NOMO-1 treated with dmso at 0.1 percent for 144 hours (cell line): ENCODE measurements around the gene SYT1.

ENCODE experiments used
- DNase-seq: peaks from one replicate; lab custom pipeline; 2025; ENCODE audit not compliant: unreplicated experiment; lab: John Stamatoyannopoulos, UW

The SYT1 gene

DNA sequence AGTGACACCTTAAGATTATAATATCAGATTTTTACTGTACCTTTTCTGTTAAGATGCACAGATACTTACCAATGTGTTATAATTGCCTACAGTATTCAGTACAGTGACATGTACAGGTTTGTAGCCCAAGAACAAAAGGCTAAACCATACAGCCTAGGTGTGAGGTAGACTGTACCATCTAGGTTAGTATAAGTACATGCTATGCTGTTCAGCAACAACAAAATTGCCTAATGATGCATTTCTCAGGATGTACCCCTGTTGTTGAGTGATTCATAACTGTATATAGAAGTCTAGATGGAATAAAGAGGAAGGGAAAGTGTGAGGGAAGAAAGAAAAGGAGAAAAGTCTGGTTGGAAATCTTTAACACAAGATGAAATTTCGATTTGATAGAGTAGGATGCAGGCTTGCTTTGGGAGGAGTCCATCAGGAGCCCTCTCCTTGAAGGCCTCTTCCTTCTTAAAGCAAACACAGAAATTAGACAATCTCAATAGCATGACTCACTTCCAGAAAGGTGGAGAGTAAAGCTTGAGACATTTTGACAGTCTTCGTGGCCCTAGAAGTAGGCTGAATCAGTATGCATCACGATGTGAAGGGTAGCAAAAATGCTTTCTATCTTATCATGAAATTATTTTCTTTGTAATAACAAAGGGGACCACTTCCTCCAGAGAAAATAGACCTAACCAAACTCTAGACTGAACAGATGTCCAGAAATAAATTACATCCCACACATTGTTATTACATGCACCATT lies 191.5 kb downstream of the SYT1 start:
- no peak for DNase-seq

DNA sequence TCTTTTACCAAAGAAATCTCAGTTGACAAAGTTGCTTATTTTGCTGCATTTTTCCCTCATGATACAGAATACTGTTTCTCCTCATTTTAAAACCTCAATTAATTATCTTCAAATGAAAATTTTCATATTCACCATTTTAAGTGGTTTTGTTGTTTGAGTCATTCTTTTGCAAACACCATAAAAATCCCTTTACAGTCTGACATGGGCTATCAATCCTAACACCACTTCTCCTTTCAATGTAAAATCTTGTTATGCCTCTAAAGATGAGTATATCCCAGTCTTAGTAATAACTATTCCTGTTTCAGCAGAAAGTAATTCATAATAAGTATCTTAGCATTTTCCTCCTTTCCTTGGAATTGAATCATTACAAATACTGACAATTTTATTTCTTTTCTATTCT lies 192.2 kb downstream of the SYT1 start:
- no peak for DNase-seq

DNA sequence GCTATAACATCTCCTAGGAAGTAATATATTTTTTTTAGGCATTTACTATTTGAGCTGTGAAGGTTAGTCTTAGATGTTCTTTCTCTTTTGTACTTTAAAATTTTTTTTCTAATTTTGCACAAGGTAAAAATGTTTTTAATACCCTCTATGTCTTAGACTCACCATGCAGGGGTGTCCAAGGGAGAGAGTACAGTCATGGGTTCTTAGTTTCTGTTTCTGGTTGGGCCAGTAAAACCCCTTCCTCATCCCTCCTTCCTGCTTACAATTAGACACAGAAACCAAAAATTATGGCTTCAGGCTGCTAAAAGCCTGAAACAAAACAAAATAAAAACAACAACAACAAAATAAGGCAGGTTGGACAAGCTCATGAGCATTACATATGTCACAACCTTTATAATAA lies 193.0 kb downstream of the SYT1 start:
- no peak for DNase-seq

DNA sequence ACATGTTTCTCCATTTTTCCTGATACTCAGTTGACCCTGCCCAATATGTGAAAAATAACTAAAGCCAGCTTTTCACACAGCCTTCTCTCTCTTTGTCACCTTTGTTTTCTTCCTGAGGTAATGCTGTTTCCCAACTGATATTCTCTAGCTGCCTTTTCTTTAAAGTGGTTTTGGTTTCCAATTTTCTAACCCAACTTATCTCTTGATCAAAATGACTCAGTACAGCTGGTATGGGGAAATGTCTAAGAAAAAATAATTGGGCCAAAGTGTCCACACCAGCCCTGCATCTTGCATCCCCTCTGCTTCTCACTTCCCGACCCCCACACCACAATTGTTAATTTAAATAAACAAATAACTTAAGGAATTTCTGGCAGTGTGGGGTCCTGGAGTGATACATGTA lies 193.8 kb downstream of the SYT1 start:
- DNase-seq = no peak

DNA sequence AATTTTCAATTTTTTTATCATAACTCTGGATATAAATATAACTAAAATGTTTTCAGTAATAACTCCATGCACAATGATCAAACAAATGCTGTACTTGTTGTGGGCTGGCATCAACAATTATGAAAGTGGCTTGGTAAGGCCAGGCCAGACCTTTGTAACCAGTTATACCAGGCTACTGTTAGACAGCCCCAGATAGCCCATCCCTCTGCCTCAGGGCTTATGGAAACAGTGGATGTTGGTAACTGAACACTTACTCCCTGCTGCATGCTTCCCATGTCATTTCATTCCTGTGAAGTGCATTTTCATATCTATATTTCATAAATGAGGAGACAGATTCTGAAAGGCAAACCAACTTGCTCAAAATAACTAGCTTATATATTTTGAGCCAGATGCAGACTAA lies 195.0 kb downstream of the SYT1 start:
- no peak for DNase-seq

DNA sequence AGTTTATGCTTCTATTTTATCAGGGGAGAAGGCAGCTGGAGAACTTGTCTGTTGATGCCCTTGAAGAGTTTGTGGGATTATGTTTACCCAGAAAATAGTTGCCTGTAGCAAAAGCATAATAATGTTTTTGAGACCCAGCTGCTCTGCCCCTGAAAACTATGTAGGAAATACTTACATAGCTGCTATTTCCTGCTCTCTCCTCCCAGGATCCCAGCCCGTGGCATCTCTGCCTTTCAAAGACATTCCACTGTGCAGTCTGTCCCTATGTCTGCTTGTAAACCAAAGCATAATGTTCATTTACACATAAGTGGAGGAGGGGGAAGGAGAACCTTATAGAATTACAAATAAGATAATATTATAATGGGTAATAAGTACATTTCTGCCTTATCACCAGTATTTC lies 198.7 kb downstream of the SYT1 start:
- DNase-seq = no peak

DNA sequence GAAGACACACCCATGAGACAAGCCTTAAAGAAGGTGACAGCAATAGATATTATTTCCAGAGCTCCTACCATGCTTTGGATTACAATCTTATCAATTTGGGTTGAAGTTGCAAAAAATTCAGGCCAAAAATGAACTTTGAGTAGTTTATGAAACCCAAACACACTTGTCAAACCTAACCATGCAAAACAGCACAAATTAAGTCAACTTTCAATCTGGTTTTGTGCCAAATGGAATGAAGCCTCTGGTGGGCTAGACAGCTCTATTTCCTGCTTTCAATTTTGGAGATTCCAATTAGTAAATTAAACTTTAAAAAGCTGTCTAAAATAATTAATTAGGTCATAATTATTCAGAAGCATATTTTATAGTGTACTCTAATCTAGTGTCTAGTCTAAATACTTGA lies 203.4 kb downstream of the SYT1 start:
- no peak for DNase-seq

DNA sequence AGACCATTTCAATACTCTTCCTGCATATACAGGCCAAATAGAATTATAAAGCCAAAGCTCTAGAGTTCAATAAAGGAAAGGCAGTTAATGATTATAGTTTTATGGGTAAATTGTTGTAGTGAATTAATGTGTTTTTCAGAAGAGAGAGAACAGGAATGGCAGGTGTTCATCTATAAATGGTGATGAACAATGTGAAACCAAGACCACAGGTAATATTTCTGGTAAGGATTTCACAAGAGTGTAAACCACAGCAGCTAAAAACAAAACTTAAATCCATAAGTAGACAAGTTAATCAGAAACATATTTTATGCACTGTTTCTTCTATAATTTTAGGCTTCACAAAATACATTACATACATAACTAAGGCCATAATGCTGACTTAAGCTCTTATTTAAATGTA lies 204.4 kb downstream of the SYT1 start:
- DNase-seq = no peak

DNA sequence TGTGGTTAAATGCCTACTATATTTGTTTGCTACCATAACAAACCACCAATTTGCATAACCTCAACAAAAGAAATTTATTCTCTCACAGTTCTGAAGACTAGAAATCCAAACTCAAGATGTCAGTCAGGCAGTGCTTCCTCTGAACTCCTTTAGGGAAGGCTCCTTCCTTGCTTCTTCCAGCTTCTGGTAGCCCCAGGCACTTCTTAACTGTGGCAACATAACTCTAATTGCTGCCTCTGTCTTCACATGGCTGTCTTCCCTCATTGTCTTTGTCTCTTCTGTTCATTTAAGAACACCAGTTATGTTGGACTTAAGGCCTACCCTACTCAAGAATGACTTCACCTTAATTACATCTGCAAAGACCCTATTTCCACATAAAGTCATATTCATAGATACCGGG lies 206.9 kb downstream of the SYT1 start:
- DNase-seq = no peak

DNA sequence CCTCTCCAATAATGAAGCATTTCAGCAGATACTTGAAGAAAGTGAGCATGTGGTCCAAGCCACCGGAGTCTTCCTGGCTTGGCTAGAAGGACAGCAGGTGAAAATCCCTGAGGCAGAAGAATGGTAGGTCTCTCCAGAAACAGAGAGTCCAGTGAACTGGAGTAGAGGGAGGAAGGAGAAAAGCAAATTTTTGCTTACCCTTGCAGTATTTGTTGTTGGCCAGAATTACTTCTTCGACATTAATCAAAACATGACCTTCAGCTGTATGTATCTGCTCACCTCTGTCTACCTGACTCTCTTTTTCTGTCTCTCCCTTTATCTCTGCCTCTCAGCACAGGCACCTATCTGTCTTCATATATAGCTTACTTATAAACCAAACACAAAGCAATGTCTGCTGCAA lies 208.9 kb downstream of the SYT1 start:
- no peak for DNase-seq

DNA sequence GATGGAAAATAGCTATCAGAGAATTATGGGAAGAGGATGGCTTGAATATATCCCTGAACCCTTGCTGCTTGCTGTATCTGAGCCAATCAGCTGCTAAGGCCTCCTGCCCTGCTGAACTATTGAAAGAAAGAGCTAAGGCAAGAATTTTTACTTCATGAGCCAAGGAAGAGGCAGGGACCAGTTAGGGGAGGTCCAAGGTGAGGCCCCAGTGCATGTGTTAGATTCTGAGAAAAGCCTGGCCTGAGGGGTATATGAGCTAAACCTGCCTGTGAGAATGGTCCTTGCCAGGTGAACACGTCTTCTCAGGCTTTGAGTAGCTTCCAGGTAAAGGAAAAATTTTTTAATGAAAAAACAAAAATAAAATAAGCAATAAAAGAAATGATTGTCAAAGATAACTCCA lies 218.0 kb downstream of the SYT1 start:
- DNase-seq = no peak

DNA sequence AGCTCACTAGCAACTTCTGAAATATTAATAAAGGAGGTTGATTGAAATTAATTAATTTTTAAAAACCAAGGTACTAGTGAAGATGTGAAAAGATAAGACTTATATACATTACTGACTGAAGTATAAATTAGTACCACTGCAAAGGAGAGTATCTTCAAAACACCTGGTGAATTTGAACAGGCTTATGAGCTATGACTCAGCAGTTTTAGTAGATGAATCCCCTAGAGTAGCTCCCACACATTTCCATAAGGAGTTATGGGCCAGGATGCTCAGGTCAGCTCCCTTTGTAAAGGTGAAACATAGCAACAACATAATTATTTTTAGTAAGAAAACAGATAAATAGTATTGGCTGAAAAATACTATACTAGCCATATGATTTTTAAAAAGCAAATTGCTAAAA lies 218.6 kb downstream of the SYT1 start:
- DNase-seq = no peak

DNA sequence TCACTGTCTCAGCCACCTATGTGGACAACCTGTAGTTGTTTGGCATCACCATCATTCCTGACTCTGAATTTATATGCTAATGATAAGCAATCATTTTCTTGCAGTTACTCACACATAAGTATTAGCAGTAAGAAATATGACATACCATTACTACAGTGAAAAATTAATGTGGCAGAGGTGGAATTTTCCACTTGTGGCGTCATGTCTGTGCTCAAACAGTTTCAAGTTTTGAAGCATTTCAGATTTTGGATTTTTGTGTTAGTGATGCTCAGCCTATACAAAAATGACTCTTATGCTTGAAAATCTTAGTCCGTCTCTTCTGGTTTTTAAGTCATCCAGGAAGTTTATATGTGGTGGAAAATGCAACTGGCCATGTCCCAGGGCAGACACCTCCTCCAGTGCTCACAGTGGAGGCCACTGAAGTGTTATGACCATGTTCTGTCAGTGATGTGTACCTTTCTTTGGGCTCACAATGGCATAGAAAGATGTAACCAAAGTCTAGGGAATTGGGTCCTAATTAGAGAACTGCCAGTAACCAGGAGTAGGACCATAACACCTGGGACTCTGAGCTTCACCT lies 220.6 kb downstream of the SYT1 start:
- DNase-seq = no peak

DNA sequence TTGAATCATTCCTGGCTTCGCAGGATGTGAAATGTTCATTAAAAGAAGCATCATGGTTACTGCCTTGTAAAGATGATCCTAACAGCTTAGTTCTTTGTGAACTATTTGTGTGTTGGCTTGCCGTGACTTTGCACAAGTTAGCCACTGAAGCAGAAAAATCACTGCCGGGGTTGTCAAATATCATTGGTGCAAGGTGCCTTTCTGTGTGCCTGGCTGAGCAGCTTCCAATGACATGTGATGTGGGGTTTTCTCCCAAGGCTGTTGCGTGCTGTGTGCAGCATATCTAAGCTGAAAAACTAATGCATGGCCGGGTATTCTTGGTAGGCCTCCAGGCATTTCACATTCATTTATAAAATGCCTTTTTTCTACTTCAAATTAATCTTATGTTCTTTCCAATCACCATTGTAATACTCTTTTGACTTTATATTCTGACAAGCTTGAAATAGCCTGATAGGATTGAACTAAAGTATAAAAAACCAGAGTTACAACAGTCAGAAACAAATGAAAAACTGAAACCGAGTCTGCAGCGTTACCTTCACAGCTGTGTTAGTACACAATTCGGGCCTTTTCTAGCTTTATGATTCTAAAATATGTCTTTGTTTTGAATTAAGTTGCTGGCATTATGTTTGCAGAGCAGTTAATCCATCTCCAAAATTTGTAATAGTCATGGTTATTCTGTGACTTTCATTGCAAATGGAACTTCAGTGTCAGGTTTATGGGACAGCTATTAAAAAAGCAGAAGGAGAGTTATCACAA lies 222.1 kb downstream of the SYT1 start:
- DNase-seq = no peak

DNA sequence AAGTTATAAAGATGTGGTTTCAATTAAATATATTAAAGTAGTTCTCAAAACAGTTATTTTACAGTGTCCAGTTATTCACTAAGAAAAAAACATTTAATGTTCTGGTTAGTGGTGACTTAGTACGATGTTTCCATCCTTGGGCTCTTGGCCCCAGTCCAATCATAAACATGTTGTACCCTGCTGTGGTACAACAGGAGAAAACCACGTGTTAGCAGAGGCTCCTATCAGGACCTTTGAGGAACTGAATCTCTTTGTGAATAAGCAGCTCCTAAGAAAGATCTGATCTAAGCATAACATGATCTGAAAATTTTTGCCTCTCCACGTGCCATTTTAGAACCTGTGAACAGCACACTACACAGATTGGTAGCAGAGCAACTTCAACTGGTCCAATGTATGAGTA lies 234.0 kb downstream of the SYT1 start:
- no peak for DNase-seq

DNA sequence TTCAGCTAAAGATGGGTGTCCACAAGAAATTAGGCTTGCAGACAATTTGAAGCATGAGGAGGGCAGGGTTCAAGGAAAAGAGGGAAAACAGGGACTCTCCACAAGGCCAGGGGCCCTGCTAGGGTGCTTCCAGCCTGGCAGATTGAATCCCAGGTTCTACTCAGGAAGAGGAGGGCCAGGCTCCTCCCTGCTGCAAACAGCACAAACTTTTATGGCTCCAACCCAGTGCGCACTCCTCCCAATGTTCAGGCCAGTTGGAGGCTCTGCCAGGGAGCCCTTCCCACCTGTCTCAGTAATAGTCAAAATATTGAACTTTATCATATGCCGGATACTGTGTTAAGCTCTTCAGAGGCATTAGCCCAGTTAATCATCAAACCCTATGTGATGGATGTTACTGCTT lies 244.4 kb downstream of the SYT1 start:
- DNase-seq = no peak

DNA sequence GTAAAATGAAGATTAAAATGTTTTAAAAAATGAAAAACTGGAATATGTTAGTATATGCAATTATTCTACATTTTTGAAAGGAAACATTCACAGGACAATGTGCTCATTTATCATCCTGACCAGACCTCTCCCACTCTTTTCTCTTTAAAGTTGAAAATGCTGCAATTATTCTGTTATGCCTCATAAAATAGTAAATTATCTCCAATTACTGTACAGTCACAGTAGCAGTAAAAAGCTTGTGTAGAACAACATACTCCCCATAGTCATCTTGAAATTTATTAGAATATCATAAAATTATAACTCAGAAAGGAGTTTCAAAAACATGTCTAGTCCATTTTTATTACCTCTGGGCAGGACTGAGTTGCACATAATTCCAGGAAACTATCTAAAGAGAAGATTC lies 250.3 kb downstream of the SYT1 start:
- DNase-seq = no peak

DNA sequence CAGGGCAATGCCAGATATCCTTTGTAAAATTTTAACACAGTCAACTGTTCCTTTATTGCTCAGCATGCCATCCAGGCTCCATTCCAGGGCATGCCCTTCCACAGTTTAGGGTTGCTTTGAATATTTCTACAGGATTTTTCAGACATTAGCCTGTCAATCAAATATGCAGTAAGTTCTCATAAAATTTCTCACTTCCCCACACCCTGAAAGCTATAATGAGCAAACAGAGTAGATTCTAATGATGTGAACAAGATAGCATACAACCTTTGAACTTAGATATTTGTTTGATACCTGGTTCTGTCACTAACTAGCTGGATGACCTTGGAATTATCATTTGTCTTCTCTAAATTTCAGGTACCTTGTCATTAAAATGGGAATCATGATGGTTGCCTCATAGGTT lies 251.2 kb downstream of the SYT1 start:
- DNase-seq = no peak

DNA sequence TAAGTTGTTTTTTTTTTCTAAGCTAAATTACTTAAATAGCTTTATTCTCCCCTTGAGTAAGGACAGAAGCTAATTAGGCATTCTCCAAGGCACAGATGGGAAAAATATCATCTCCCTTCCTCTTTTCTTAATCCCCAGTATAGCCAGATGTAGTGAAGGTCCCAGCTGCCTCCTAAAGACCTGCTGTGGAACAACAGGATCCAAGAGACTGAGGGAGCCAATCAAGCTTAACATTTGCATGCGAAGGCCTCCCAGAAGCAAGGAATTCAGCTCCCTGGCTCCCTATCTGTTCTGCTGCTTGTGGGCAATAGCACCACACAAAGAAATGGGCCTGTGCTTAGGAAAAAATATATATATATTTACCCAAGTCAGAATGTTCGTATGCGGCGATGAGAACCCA lies 255.2 kb downstream of the SYT1 start:
- no peak for DNase-seq

DNA sequence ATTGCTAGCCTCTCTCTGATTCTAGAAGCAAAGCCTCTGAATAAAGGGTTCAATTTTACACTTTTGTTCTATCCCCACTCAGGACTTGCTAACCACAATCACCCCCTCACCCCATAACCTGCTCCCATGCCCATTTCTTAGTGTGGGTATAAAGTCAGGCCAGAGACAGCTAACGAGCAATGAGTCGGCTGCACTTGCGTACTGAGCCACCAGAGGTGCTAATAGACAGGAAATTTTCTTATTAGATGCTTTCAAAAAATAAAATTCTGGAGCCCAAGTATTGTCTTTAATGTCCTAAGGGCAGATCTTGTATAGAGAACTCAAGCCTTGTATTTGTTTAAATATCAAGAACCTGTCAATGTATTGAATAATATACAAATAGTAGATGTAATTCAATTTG lies 256.9 kb downstream of the SYT1 start:
- no peak for DNase-seq

DNA sequence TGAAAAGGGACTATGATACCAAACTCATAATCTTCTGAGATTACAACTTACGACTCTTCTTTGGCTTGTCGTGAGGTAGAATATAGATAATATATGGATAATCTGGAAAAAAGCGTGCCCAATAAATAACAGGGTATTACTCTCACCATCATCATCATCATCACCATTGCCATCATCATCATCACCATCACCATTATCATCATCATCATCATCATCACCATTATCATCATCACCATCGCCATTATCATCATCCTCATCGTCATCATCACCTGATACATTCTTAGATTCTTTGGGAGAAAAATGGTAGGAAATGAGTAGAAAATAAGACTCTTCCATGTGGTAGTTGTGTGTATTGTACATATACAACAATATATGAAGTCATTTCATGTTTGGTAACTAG lies 259.8 kb downstream of the SYT1 start:
- no peak for DNase-seq

DNA sequence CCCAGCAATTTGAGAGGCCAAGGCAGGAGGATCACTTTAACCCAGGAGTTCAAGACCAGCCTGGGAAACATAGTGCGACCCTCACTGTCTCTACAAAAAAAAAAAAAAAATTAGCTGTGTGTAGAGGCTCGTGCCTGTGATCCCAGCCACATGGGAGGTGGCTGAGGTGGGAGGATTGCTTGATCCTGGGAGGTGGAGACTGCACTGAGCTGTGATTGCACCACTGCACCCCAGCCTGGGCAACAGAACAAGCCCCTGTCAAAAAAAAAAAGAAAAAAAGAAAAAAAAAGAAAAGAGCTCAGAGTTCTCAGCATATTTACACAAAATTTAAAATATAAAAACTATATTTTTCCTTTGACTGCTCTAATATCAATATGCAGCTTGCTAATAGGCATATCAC lies 260.8 kb downstream of the SYT1 start:
- DNase-seq = no peak
